Endodermal cell (in vitro differentiated cells): ENCODE data around the gene USP6NL. TPM values are rescaled to one million over a fixed set of nuclear protein-coding genes. Genes with fewer than 3 reads are reported as not detected.

ENCODE experiments used
- DNase-seq: peaks from one replicate; pipeline ENCODE4 v3.0.0-alpha.2; 2017
- H3K27ac ChIP-seq: 2 replicates; pipeline ENCODE4 v1.5.1; 2013; ENCODE audit warnings: mild to moderate bottlenecking, low read depth, low read length, moderate library complexity
- H3K27me3 ChIP-seq: 2 replicates; pipeline ENCODE4 v1.6.1; 2013; ENCODE audit warnings: mild to moderate bottlenecking, low read length, moderate library complexity; ENCODE audit not compliant: insufficient read depth, control insufficient read depth, poor library complexity, severe bottlenecking
- H3K36me3 ChIP-seq: 2 replicates; pipeline ENCODE4 v1.7.0; 2013; ENCODE audit warnings: mild to moderate bottlenecking, low read length, moderate library complexity; ENCODE audit not compliant: control insufficient read depth, insufficient read depth
- H3K4me1 ChIP-seq: one replicate; pipeline ENCODE4 v1.7.0; 2013; ENCODE audit warnings: low read length; ENCODE audit not compliant: control insufficient read depth, insufficient read depth
- H3K4me3 ChIP-seq: 2 replicates; pipeline ENCODE4 v1.5.1; 2013; ENCODE audit warnings: mild to moderate bottlenecking, low read length, moderate library complexity
- H3K9ac ChIP-seq: 2 replicates; pipeline ENCODE4 v1.6.1; 2013; ENCODE audit warnings: mild to moderate bottlenecking, low read length, moderate library complexity; ENCODE audit not compliant: poor library complexity, severe bottlenecking; ENCODE audit errors: extremely low read depth
- H3K9me3 ChIP-seq: 2 replicates; pipeline ENCODE4 v1.6.1; 2013; ENCODE audit warnings: mild to moderate bottlenecking, low read length, moderate library complexity; ENCODE audit not compliant: control insufficient read depth
- H3K27ac Mint-ChIP-seq: 2 replicates; pipeline ENCODE4 v1.8.0; 2020; ENCODE audit warnings: mixed read lengths
- H3K27me3 Mint-ChIP-seq: 2 replicates; pipeline ENCODE4 v1.8.0; 2021; ENCODE audit warnings: mild to moderate bottlenecking, mixed read lengths; ENCODE audit not compliant: insufficient read depth
- H3K36me3 Mint-ChIP-seq: 2 replicates; pipeline ENCODE4 v1.8.0; 2020; ENCODE audit warnings: low read depth, mixed read lengths
- H3K4me1 Mint-ChIP-seq: 2 replicates; pipeline ENCODE4 v1.8.0; 2020; ENCODE audit warnings: mixed read lengths
- H3K4me3 Mint-ChIP-seq: 2 replicates; pipeline ENCODE4 v1.8.0; 2020; ENCODE audit warnings: mild to moderate bottlenecking, moderate library complexity, mixed read lengths
- H3K9me3 Mint-ChIP-seq: 2 replicates; pipeline ENCODE4 v1.8.0; 2020; ENCODE audit warnings: mild to moderate bottlenecking, mixed read lengths
- WGBS, 2 experiments: methylation state at CpG; one replicate each; pipeline versions ENCODE4 v1.1.5 to v1.1.7; 2013; ENCODE audit warnings: missing lambda C conversion rate in 2 of 2, mixed read lengths in 1 of 2; ENCODE audit not compliant: insufficient coverage in 1 of 2, insufficient read length in 1 of 2; 5-methylcytosine and 5-hydroxymethylcytosine counted together
- total RNA-seq, 2 donors: library from RNA; stranded (reverse); fragmentation: NEBNext Ultra II Directional in 1 of 2; extraction: Animal tissue kit (Norgen Biotek cat#: 25700) in 1 of 2; gene quantifications; 2 replicates in 1 of 2; 3 replicates in 1 of 2; pipeline ENCODE4 v1.2.1, GENCODE V29; 2021
- TF ChIP-seq, protein P1 (sequence below): fragments of 200-600 bp; sonication (generic); conservative IDR thresholded peaks from 2 replicates; pipeline ENCODE4 v1.5.0; 2021; ENCODE audit warnings: antibody characterized with exemption, mild to moderate bottlenecking

USP6NL gene
- total RNA-seq, 2 donors from 2014 or later: 20.6 to 22.9 TPM

GRCh38 chr10:11586170-11586569 lies 25.3 kb downstream of the USP6NL start:
- Histone ChIP-seq H3K4me1 (peaks cover 4% of the 10 kb centered on the region), H3K9ac (no peak overlapping the region), H3K9me3 (peaks cover 18% of the 10 kb centered on the region), H3K27ac (no peak overlapping the region), H3K4me3 (no peak overlapping the region), H3K36me3 (peaks cover 10% of the 10 kb centered on the region), H3K27me3 (no peaks in the 10 kb centered on the region)
- H3K4me1 Mint-ChIP-seq: peaks cover 6% of the 10 kb centered on the region
- TF ChIP-seq, protein P1, sequence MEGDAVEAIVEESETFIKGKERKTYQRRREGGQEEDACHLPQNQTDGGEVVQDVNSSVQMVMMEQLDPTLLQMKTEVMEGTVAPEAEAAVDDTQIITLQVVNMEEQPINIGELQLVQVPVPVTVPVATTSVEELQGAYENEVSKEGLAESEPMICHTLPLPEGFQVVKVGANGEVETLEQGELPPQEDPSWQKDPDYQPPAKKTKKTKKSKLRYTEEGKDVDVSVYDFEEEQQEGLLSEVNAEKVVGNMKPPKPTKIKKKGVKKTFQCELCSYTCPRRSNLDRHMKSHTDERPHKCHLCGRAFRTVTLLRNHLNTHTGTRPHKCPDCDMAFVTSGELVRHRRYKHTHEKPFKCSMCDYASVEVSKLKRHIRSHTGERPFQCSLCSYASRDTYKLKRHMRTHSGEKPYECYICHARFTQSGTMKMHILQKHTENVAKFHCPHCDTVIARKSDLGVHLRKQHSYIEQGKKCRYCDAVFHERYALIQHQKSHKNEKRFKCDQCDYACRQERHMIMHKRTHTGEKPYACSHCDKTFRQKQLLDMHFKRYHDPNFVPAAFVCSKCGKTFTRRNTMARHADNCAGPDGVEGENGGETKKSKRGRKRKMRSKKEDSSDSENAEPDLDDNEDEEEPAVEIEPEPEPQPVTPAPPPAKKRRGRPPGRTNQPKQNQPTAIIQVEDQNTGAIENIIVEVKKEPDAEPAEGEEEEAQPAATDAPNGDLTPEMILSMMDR: no peak
- H3K4me3 Mint-ChIP-seq: no peak overlapping the region
- H3K9me3 Mint-ChIP-seq: peaks cover 25% of the 10 kb centered on the region
- no peak for DNase-seq
- peaks cover 32% of the 10 kb centered on the region for H3K36me3 Mint-ChIP-seq
- no peaks in the 10 kb centered on the region for H3K27me3 Mint-ChIP-seq
- H3K27ac Mint-ChIP-seq: no peak overlapping the region

GRCh38 chr10:11581213-11581612 lies 30.2 kb downstream of the USP6NL start:
- Mint-ChIP-seq H3K4me3 (no peak overlapping the region), H3K9me3 (peaks cover 23% of the 10 kb centered on the region), H3K27ac (no peak overlapping the region), H3K4me1 (peaks cover 4% of the 10 kb centered on the region), H3K27me3 (no peaks in the 10 kb centered on the region), H3K36me3 (peaks cover 31% of the 10 kb centered on the region)
- Histone ChIP-seq H3K36me3 (peaks cover 10% of the 10 kb centered on the region), H3K27ac (no peak overlapping the region), H3K9ac (no peak overlapping the region), H3K4me3 (no peak overlapping the region), H3K27me3 (no peaks in the 10 kb centered on the region), H3K4me1 (no peaks in the 10 kb centered on the region), H3K9me3 (peaks cover 24% of the 10 kb centered on the region)
- 91 to 92% methylated on average over 2 of the region's 2 CpGs for WGBS, 2 experiments
- TF ChIP-seq, protein P1: no peak
- DNase-seq: no peak

- Histone ChIP-seq H3K27ac (no peak overlapping the region), H3K9me3 (peaks cover 14% of the 10 kb centered on the region), H3K4me1 (no peaks in the 10 kb centered on the region), H3K4me3 (no peak overlapping the region), H3K9ac (no peak overlapping the region), H3K36me3 (peaks cover 7% of the 10 kb centered on the region), H3K27me3 (no peaks in the 10 kb centered on the region)
- WGBS, 2 experiments: 95% methylated on average over 3 to 6 of the region's 6 CpGs
- no peak overlapping the region for H3K4me3 Mint-ChIP-seq
- no peak overlapping the region for H3K27ac Mint-ChIP-seq
- peaks cover 20% of the 10 kb centered on the region for H3K36me3 Mint-ChIP-seq
- H3K4me1 Mint-ChIP-seq: peaks cover 13% of the 10 kb centered on the region
- TF ChIP-seq, protein P1: no peak
- DNase-seq: no peak
- H3K27me3 Mint-ChIP-seq: no peaks in the 10 kb centered on the region
- H3K9me3 Mint-ChIP-seq: peaks cover 13% of the 10 kb centered on the region
These were observed 31.6 kb downstream of the USP6NL start for GRCh38 chr10:11579885-11580284.
